ENCODE data around the gene SLC15A2.
"Not testable (repeated sequence)": the region's sequence is repeated elsewhere in the genome, so short reads cannot be mapped to it uniquely, and the experiment has no call there.

The SLC15A2 gene, protein sequence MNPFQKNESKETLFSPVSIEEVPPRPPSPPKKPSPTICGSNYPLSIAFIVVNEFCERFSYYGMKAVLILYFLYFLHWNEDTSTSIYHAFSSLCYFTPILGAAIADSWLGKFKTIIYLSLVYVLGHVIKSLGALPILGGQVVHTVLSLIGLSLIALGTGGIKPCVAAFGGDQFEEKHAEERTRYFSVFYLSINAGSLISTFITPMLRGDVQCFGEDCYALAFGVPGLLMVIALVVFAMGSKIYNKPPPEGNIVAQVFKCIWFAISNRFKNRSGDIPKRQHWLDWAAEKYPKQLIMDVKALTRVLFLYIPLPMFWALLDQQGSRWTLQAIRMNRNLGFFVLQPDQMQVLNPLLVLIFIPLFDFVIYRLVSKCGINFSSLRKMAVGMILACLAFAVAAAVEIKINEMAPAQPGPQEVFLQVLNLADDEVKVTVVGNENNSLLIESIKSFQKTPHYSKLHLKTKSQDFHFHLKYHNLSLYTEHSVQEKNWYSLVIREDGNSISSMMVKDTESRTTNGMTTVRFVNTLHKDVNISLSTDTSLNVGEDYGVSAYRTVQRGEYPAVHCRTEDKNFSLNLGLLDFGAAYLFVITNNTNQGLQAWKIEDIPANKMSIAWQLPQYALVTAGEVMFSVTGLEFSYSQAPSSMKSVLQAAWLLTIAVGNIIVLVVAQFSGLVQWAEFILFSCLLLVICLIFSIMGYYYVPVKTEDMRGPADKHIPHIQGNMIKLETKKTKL

GRCh38 chr3:121894301-121894990 is at the start of gene SLC15A2:
TSS of gene SLC15A2 (plus strand) at chr3:121894401. CDS start at chr3:121894477, 76 bp downstream.
- no peak for DNase-seq

- no peak for DNase-seq
Observed at GRCh38 chr3:121844892-121845291, 49.3 kb upstream of the SLC15A2 start.

- no peak for DNase-seq
Observed at GRCh38 chr3:121852256-121852655, 41.9 kb upstream of the SLC15A2 start.

DNA sequence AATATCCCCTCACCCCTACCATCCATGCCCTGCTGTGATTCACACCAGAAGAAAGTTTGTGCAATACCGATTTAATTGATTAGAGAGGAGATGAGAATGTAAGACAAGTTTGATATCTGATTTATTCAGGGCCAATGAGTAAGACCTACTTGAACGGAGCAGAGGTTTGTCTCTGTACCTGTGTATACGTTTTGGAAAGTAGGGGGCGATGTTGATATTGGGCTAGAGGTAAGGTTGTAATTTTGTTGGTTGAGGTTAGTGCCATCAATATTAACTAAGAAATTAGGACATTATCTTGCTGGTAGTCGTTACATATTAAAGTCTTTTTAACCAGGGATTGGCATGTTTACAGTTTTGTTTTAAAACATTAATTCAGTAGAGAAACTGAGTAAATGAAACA is 38.6 kb upstream of the SLC15A2 start:
- no peak for DNase-seq

- not testable (repeated sequence) for DNase-seq
Observed at GRCh38 chr3:121857778-121858177, 36.4 kb upstream of the SLC15A2 start.

GRCh38 chr3:121863247-121863646 is 31.0 kb upstream of the SLC15A2 start:
- not testable (repeated sequence) for DNase-seq

GRCh38 chr3:121863801-121864200 is 30.4 kb upstream of the SLC15A2 start:
- DNase-seq, result no peak

GRCh38 chr3:121869736-121870135 is 24.5 kb upstream of the SLC15A2 start:
- DNase-seq, result no peak

DNA sequence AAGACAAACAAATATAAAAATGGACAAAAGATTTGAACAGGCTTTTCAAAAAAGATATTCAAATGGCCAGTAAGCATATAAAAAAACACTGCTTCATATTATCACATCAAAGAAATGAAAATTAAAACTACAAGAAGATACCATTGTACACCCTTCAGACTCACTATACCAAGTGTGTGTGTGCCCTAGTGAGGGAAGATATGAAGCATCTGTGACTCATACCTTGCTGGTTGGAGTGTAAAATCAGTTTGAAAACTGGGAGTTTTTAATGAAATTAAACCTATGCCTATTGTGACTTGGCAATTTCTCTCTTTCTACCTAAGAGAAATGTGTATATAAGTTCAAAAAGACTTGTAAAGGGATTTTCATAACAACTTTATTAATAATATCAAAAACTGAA is 23.5 kb upstream of the SLC15A2 start:
- DNase-seq, result no peak

GRCh38 chr3:121871430-121871829 is 22.8 kb upstream of the SLC15A2 start:
- DNase-seq, result no peak

GRCh38 chr3:121878411-121878810 is 15.8 kb upstream of the SLC15A2 start:
- no peak for DNase-seq

- no peak for DNase-seq
Observed at GRCh38 chr3:121883507-121883906, 10.7 kb upstream of the SLC15A2 start.

DNA sequence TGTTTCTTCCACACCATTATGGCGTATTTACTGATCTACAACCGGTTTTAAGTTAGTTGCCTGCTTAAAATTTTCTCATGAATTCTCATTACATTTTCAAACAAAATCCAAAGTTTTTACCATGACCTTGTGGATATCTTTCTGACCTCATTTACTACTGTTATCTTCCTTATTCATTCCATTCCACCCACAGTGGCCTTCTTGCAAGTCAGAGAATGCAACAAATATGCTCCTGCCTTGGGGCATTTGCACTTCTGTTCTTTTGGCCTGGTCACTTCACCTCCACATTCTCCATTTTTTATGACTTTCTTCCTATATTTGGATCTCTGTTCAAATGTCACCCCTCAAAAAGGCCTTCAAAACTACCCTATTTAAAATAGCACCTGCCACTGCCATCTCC is 8.8 kb upstream of the SLC15A2 start:
- no peak for DNase-seq

DNA sequence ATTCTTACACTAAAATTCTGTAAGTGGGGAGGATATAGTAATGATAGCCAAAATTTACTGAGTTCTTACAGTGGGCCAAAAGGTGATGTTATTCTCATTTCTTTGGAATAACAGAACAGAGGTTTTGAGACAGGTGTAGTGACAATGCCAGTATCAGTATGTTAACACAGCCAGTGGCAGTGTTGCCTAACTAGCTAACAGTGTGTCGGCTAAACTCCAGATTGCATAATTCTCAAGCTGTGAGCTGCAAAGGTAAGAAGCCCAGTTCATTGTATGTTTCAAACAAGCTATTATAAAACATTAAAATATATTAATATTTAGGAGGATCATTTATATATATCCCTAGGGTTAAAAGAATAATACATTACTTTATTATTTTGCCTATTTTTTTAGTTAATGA is 920 bp downstream of the SLC15A2 start:
- no peak for DNase-seq

DNA sequence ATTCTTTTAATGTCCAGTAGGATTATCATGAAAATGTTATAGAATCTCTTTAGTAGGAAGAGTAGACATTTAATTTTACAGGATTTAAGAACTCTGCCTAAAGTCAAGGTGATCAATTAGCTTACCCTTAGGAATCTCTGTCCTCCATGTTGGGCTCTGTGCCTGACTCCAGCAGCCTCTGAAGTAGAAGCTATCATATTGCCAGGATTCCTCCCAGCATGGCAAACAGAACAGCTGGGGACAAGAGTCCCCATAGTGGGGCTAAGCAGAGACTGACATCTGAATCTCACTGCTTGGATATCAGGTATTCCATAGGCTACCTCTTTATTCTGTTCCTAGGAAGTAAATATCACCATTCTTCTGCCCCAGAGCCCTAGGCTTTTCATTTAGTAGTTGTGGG is 1.5 kb downstream of the SLC15A2 start:
- no peak for DNase-seq

GRCh38 chr3:121896823-121897222 is 2.6 kb downstream of the SLC15A2 start:
- no peak for DNase-seq

DNA sequence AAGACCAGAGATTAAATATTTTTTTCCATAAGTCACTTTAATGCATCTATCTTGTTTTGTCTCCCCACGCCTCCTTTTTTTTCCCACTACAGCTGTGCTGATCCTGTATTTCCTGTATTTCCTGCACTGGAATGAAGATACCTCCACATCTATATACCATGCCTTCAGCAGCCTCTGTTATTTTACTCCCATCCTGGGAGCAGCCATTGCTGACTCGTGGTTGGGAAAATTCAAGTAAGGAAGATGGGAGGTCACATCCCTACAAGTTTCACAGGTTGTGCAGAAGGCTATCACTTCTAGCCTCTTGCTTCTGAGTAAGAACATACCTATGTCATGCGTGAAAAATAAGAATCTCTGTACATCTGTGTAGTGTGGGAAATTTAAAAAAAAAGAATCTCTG is 3.1 kb downstream of the SLC15A2 start:
- DNase-seq, result no peak

- no peak for DNase-seq
Observed at GRCh38 chr3:121913305-121913990, 19.2 kb downstream of the SLC15A2 start.

DNA sequence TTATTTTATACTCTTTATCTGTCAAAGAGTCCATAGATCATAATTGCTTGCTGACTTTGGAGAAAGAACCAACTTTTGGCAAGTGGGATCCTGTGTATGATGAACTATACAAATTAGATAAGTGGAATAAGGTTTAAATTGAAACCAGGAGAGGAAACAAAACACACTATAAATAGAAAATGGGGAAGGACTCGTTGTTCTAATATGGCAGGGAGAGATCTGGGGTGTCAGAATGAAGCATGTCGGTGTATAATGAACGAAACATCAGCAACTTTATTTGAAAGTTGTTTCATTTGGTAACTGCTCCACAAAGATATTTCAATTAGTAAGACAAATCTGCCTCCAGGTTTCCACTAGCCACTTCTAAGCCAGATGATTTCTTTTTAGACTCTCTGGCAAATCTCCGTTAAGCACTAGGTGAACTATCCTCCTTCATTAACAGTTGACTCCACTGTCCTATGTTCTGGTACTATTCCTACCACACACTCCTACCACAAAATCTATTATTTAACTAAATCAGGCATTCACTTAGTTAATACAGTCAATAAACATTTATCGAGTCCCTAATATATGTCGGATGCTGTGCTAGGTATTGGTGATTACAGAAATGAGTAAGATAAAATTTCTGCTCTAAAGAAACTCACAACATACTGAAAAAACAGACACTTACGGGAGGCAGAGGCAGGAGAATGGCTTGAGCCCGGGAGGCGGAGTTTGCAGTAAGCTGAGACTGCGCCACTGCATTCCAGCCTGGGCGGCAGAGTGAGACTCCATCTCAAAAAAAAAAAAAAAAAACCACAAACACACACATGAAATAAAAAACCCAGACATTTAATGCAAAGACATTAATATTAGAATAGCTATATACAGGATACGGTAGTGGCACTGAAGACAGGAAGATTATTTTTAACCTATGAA is 20.1 kb downstream of the SLC15A2 start:
- no peak for DNase-seq

GRCh38 chr3:121916189-121916588 is 22.0 kb downstream of the SLC15A2 start:
- DNase-seq, result no peak

GRCh38 chr3:121918779-121919483 is 24.7 kb downstream of the SLC15A2 start:
- no peak for DNase-seq
